Esophagus muscularis mucosa (tissue), 4 donors: ENCODE measurements around the gene ABI2. TPM values are rescaled to one million over a fixed set of nuclear protein-coding genes. Genes with fewer than 3 reads are reported as not detected.
"Not testable (repeated sequence)": the region's sequence is repeated elsewhere in the genome, so short reads cannot be mapped to it uniquely, and the experiment has no call there.

Experiments used
- DNase-seq: peaks from one replicate; pipeline ENCODE4 v3.0.0-alpha.2; 2017; ENCODE audit errors: extremely low spot score
- H3K27ac ChIP-seq, 4 donors: fragments of 200-600 bp; sonication (generic); replicated peaks in 1 of 4; 1 replicate in 3 of 4; 2 replicates in 1 of 4; pipeline ENCODE4 v1.5.1; 2016 to 2019; ENCODE audit warnings: mild to moderate bottlenecking in 1 of 4
- H3K27me3 ChIP-seq, 4 donors: fragments of 200-600 bp; sonication (generic); one replicate each; pipeline versions ENCODE4 v1.5.1 to v1.6.0; 2016 to 2019
- H3K36me3 ChIP-seq, 4 donors: fragments of 200-600 bp; sonication (generic); one replicate each; pipeline ENCODE4 v1.5.1; 2016 to 2019
- H3K4me1 ChIP-seq, 4 donors: fragments of 200-600 bp; sonication (generic); one replicate each; pipeline ENCODE4 v1.5.1; 2016 to 2019
- H3K4me3 ChIP-seq, 4 donors: fragments of 200-600 bp; sonication (generic); 1 replicate in 2 of 4; 2 replicates in 2 of 4; pipeline ENCODE4 v1.5.1; 2016 to 2019; ENCODE audit warnings: mild to moderate bottlenecking in 4 of 4, moderate library complexity in 1 of 4
- H3K9me3 ChIP-seq, 4 donors: fragments of 200-600 bp; sonication (generic); 1 replicate in 3 of 4; 2 replicates in 1 of 4; pipeline ENCODE4 v1.5.1; 2016 to 2019
- CTCF ChIP-seq, 3 experiments: fragments of 200-600 bp in 2 of 3; fragments of 450-650 bp in 1 of 3; sonication (generic) in 2 of 3; IDR thresholded peaks; one replicate each; pipeline ENCODE4 v1.5.1; 2017 to 2019; ENCODE audit warnings: antibody characterized with exemption in 3 of 3, mild to moderate bottlenecking in 2 of 3, moderate library complexity in 1 of 3
- EP300 ChIP-seq: sonication (generic); formaldehyde crosslinking; IDR thresholded peaks from one replicate; pipeline ENCODE4 v1.6.1; 2017; ENCODE audit warnings: antibody characterized with exemption
- POLR2A ChIP-seq: fragments of 450-650 bp; IDR thresholded peaks from one replicate; pipeline ENCODE4 v1.6.1; 2017; ENCODE audit warnings: antibody characterized with exemption, moderate library complexity, mild to moderate bottlenecking, low read depth
- POLR2AphosphoS5 ChIP-seq, 2 donors: sonication (generic); formaldehyde crosslinking; IDR thresholded peaks; one replicate each; pipeline ENCODE4 v1.6.1; 2017; ENCODE audit warnings: antibody characterized with exemption in 2 of 2
- WGBS: methylation state at CpG from one replicate; pipeline ENCODE4 v1.1.5; 2018; 5-methylcytosine and 5-hydroxymethylcytosine counted together
- intact Hi-C: fragments of 100-400 bp; cut with DNase I; formaldehyde crosslinking; loops from one replicate; pipeline ENCODE4 v1.15.1; 2023
- total RNA-seq, 4 donors: library from RNA; depleted of rRNA; stranded (reverse); fragments of >200 nt; gene quantifications; one replicate each; pipeline versions ENCODE4 v1.1.0 to v1.2.1, GENCODE V29; 2016

The ABI2 gene
- total RNA-seq, 4 donors from 2014 or later = 38.8 to 63.2 (median 45.0) TPM

GRCh38 chr2:203361922-203362321 is 33.7 kb downstream of the ABI2 start:
- no peak for DNase-seq
- Histone ChIP-seq H3K9me3 (no peaks in the 10 kb centered on the region), H3K27ac (peak overlapping the region in 3 of 4 donors; percentile 24 to 63 (median 60)), H3K27me3 (no peaks in the 10 kb centered on the region), H3K4me1 (peaks cover 9 to 27% (median 25%) of the 10 kb centered on the region in 4 donors), H3K36me3 (no peaks in the 10 kb centered on the region), H3K4me3 (no peak overlapping the region)
- intact Hi-C loops = no loop called here
- TF ChIP-seq CTCF (IDR thresholded peaks at IDR 0.05) (no peak), EP300 (no peak), POLR2A (no peak), POLR2AphosphoS5 (IDR thresholded peaks at IDR 0.05) (no peak)

- WGBS = 93% methylated on average over 5 of the region's 5 CpGs
- H3K4me1 ChIP-seq = peaks cover 7 to 13% (median 9%) of the 10 kb centered on the region in 4 donors
- H3K27me3 ChIP-seq = no peaks in the 10 kb centered on the region
- intact Hi-C loops = no loop called here
- no peaks in the 10 kb centered on the region for H3K9me3 ChIP-seq
- no peak for DNase-seq
- H3K27ac ChIP-seq = no peak overlapping the region
- H3K4me3 ChIP-seq = no peak overlapping the region
- TF ChIP-seq POLR2AphosphoS5 (IDR thresholded peaks at IDR 0.05) (no peak), CTCF (IDR thresholded peaks at IDR 0.05) (no peak), POLR2A (no peak), EP300 (no peak)
- no peaks in the 10 kb centered on the region for H3K36me3 ChIP-seq
These were observed 38.7 kb downstream of the ABI2 start for GRCh38 chr2:203366639-203367466.

DNA sequence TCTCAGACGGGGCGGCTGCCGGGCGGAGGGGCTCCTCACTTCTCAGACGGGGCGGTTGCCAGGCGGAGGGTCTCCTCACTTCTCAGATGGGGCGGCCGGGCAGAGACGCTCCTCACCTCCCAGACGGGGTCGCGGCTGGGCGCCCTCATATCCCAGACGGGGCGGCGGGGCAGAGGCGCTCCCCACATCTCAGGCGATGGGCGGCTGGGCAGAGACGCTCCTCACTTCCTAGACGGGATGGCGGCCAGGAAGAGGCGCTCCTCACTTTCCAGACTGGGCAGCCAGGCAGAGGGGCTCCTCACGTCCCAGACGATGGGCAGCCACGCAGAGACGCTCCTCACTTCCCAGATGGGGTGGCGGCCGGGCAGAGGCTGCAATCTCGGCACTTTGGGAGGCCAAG is 44.5 kb downstream of the ABI2 start:
- intact Hi-C loops, H3K9me3 ChIP-seq, H3K27ac ChIP-seq, H3K4me1 ChIP-seq, H3K36me3 ChIP-seq, H3K4me3 ChIP-seq, H3K27me3 ChIP-seq, DNase-seq: not testable (repeated sequence)
- WGBS = 92% methylated on average over 15 of the region's 31 CpGs

GRCh38 chr2:203376173-203376572 is 48.0 kb downstream of the ABI2 start:
- Histone ChIP-seq H3K4me3 (no peak overlapping the region), H3K27me3 (no peaks in the 10 kb centered on the region), H3K36me3 (no peaks in the 10 kb centered on the region), H3K27ac (no peak overlapping the region), H3K9me3 (no peaks in the 10 kb centered on the region), H3K4me1 (no peaks in the 10 kb centered on the region)
- no peak for DNase-seq
- intact Hi-C loops = no loop called here
- no peak for TF ChIP-seq CTCF (IDR thresholded peaks at IDR 0.05)
- no peak for TF ChIP-seq POLR2AphosphoS5 (IDR thresholded peaks at IDR 0.05)
- no peak for TF ChIP-seq POLR2A
- TF ChIP-seq EP300 = no peak

DNA sequence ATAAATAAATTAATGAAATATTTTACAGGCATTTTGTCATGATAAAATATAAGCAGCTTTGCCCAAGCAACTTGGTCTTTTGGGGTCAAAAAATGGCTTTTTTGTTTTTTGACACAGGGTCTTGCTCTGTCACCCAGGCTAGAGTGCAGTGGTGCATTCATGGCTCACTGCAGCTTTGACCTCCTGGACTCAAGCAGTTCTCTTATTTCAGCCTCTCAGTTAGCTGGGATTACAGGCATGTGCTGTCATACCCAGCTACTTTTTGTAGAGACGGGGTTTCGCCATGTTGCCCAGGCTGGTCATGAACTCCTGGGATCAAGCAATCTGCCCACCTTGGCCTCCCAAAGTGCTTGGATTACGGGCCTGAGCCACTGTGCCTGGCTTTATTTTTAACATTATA is 51.0 kb downstream of the ABI2 start:
- no peaks in the 10 kb centered on the region for H3K4me1 ChIP-seq
- WGBS = 96% methylated on average over 3 of the region's 3 CpGs
- peaks cover 0 to 7% (median 5%) of the 10 kb centered on the region in 4 donors for H3K36me3 ChIP-seq
- no peaks in the 10 kb centered on the region for H3K27me3 ChIP-seq
- TF ChIP-seq POLR2A = no peak
- TF ChIP-seq POLR2AphosphoS5 (IDR thresholded peaks at IDR 0.05) = no peak
- no peak for TF ChIP-seq CTCF (IDR thresholded peaks at IDR 0.05)
- no peak for TF ChIP-seq EP300
- intact Hi-C loops = no loop called here
- no peak overlapping the region for H3K4me3 ChIP-seq
- no peak overlapping the region for H3K27ac ChIP-seq
- no peaks in the 10 kb centered on the region for H3K9me3 ChIP-seq
- DNase-seq = no peak
